ENCODE results near the gene WDFY3. TPM values are rescaled to one million over a fixed set of nuclear protein-coding genes. Genes with fewer than 3 reads are reported as not detected.

The WDFY3 gene
- total and polyA plus RNA-seq, 8 donors = 3.2 to 163 (median 28.4) TPM

GRCh38 chr4:84895283-84895682 lies 71.2 kb downstream of the WDFY3 start:
- peaks cover 0 to 18% (median 10%) of the 10 kb centered on the region in 4 donors for H3K36me3 ChIP-seq
- 48 to 78% (median 64%) methylated on average over 1 of the region's 1 CpG for WGBS, 5 donors
- no peak for DNase-seq
- no peak overlapping the region for H3K27ac ChIP-seq
- no peak overlapping the region for H3K4me3 ChIP-seq
- H3K4me1 ChIP-seq = peaks cover 0 to 6% (median 0%) of the 10 kb centered on the region in 4 donors
- intact Hi-C loops (cut with DNase I; ENCODE audit: low total_unique reads) = no loop called here
- no peaks in the 10 kb centered on the region for H3K9me3 ChIP-seq
- H3K27me3 ChIP-seq = no peaks in the 10 kb centered on the region
- no peak for TF ChIP-seq POLR2A (IDR thresholded peaks at IDR 0.05)
- no peak for TF ChIP-seq EP300 (IDR thresholded peaks at IDR 0.05)
- TF ChIP-seq, protein P1, sequence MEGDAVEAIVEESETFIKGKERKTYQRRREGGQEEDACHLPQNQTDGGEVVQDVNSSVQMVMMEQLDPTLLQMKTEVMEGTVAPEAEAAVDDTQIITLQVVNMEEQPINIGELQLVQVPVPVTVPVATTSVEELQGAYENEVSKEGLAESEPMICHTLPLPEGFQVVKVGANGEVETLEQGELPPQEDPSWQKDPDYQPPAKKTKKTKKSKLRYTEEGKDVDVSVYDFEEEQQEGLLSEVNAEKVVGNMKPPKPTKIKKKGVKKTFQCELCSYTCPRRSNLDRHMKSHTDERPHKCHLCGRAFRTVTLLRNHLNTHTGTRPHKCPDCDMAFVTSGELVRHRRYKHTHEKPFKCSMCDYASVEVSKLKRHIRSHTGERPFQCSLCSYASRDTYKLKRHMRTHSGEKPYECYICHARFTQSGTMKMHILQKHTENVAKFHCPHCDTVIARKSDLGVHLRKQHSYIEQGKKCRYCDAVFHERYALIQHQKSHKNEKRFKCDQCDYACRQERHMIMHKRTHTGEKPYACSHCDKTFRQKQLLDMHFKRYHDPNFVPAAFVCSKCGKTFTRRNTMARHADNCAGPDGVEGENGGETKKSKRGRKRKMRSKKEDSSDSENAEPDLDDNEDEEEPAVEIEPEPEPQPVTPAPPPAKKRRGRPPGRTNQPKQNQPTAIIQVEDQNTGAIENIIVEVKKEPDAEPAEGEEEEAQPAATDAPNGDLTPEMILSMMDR (IDR thresholded peaks at IDR 0.05) = no peak
- no peak for TF ChIP-seq POLR2AphosphoS5 (IDR thresholded peaks at IDR 0.05)

- no peaks in the 10 kb centered on the region for H3K27me3 ChIP-seq
- no peak overlapping the region for H3K4me3 ChIP-seq
- TF ChIP-seq POLR2AphosphoS5 (IDR thresholded peaks at IDR 0.05) (no peak), POLR2A (IDR thresholded peaks at IDR 0.05) (no peak), EP300 (IDR thresholded peaks at IDR 0.05) (no peak)
- TF ChIP-seq, protein P1 (IDR thresholded peaks at IDR 0.05) = no peak
- intact Hi-C loops (cut with DNase I; ENCODE audit: low total_unique reads) = no loop called here
- no peak overlapping the region for H3K27ac ChIP-seq
- DNase-seq = peak in 1 of 2 donors; percentile 3
- H3K9me3 ChIP-seq = no peaks in the 10 kb centered on the region
- WGBS, 5 donors = 84 to 94% (median 89%) methylated on average over 10 of the region's 10 CpGs
- H3K36me3 ChIP-seq = peaks cover 0 to 18% (median 10%) of the 10 kb centered on the region in 4 donors
- peaks cover 0 to 6% (median 0%) of the 10 kb centered on the region in 4 donors for H3K4me1 ChIP-seq
These were observed 71.9 kb downstream of the WDFY3 start for GRCh38 chr4:84894621-84895020.

DNA sequence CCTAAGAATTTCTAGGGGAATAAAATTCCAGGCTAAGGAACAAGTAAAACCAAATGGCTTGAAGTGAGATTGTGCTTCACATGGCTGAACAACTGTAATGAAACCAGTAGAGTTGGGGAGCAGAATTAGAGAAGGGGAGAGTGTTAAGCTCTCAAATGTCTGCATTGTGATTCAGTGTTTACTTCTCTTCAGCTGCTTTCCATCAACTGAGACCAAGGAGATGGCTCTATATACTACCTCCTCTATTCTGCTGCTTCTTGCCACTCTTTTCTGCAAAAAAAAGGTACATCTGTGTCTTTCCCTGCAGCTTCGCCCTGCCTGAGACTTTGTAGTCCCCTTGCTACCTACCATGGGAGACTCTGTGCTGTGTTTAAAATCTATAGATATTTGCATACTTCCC lies 73.5 kb downstream of the WDFY3 start:
- TF ChIP-seq EP300 (IDR thresholded peaks at IDR 0.05) (no peak), POLR2AphosphoS5 (IDR thresholded peaks at IDR 0.05) (no peak), POLR2A (IDR thresholded peaks at IDR 0.05) (no peak)
- TF ChIP-seq, protein P1 (IDR thresholded peaks at IDR 0.05) = no peak
- WGBS, 5 donors = 91 to 100% (median 95%) methylated on average over 1 of the region's 1 CpG
- no peak overlapping the region for H3K4me3 ChIP-seq

DNA sequence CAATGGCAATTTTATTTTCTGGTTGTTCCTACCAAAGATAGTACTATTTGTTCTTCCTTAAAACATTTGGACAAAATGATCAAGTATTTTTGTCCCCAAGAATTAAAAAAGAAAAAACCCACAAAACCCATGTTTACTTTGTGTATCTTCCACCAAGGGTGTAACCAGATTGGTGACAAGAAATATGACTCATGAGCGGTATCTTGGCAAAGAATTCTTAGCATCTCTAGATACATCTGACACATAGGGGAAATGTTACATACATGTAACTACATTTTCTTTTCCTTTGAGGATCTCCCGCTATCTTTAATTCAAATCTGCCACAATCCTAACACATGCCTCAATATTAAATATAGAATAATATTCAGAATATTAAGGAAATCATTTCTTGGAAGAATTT lies 78.7 kb downstream of the WDFY3 start:
- no peak overlapping the region for H3K27ac ChIP-seq
- H3K36me3 ChIP-seq = peaks cover 0 to 8% (median 0%) of the 10 kb centered on the region in 4 donors
- peaks cover 0 to 8% (median under 1%) of the 10 kb centered on the region in 4 donors for H3K4me1 ChIP-seq
- 86 to 98% (median 92%) methylated on average over 2 of the region's 2 CpGs for WGBS, 5 donors
- intact Hi-C loops (cut with DNase I; ENCODE audit: low total_unique reads) = no loop called here
- H3K27me3 ChIP-seq = no peaks in the 10 kb centered on the region
- H3K4me3 ChIP-seq = no peak overlapping the region
- DNase-seq = no peak
- no peak for TF ChIP-seq EP300 (IDR thresholded peaks at IDR 0.05)
- no peak for TF ChIP-seq POLR2AphosphoS5 (IDR thresholded peaks at IDR 0.05)
- TF ChIP-seq POLR2A (IDR thresholded peaks at IDR 0.05) = no peak
- TF ChIP-seq, protein P1 (IDR thresholded peaks at IDR 0.05) = no peak
- no peaks in the 10 kb centered on the region for H3K9me3 ChIP-seq

More for the DNA sequence above, 73.5 kb downstream of the WDFY3 start:
- Histone ChIP-seq H3K4me1 (peaks cover 0 to 6% (median 0%) of the 10 kb centered on the region in 4 donors), H3K36me3 (peaks cover 0 to 18% (median 10%) of the 10 kb centered on the region in 4 donors), H3K27me3 (no peaks in the 10 kb centered on the region), H3K27ac (no peak overlapping the region), H3K9me3 (no peaks in the 10 kb centered on the region)
- intact Hi-C loops (cut with DNase I; ENCODE audit: low total_unique reads) = no loop called here
- DNase-seq = no peak

All from stomach (tissue), 9 donors.